Astrocyte (in vitro differentiated cells and primary cell): Measurements from ENCODE around the gene VCX3A. TPM values are rescaled to one million over a fixed set of nuclear protein-coding genes. Genes with fewer than 3 reads are reported as not detected.

Experiments used
- DNase-seq: peaks from one replicate; pipeline ENCODE4 v3.0.0-alpha.2; 2010; ENCODE audit warnings: low read depth
- FAIRE-seq: peaks from 2 replicates; lab custom pipeline; 2011; peaks lifted over from hg19 to GRCh38; lab: Jason Lieb, UNC
- H2AFZ ChIP-seq: 2 replicates; pipeline ENCODE4 v1.6.0; 2012; ENCODE audit warnings: low read depth, low read length, inconsistent platforms
- H3K27ac ChIP-seq: 2 replicates; pipeline ENCODE4 v1.5.1; 2011; ENCODE audit warnings: low read depth, low read length, inconsistent platforms
- H3K27me3 ChIP-seq: 2 replicates; pipeline ENCODE4 v1.6.0; 2011; ENCODE audit warnings: low read length, inconsistent platforms; ENCODE audit not compliant: insufficient read depth
- H3K36me3 ChIP-seq: 2 replicates; pipeline ENCODE4 v1.5.1; 2011; ENCODE audit warnings: low read length, inconsistent platforms; ENCODE audit not compliant: insufficient read depth
- H3K4me1 ChIP-seq: 2 replicates; pipeline ENCODE4 v1.5.1; 2011; ENCODE audit warnings: low read length, inconsistent platforms; ENCODE audit not compliant: insufficient read depth
- H3K4me2 ChIP-seq: 2 replicates; pipeline ENCODE4 v1.6.0; 2012; ENCODE audit warnings: low read length, inconsistent platforms
- H3K4me3 ChIP-seq: 2 replicates; pipeline ENCODE4 v1.5.1; 2011; ENCODE audit warnings: low read depth, mild to moderate bottlenecking, low read length, inconsistent platforms; ENCODE audit not compliant: insufficient read depth
- H3K79me2 ChIP-seq: 2 replicates; pipeline ENCODE4 v1.6.0; 2012; ENCODE audit warnings: mild to moderate bottlenecking, low read length, inconsistent platforms; ENCODE audit not compliant: insufficient read depth
- H3K9ac ChIP-seq: 2 replicates; pipeline ENCODE4 v1.6.0; 2012; ENCODE audit warnings: mild to moderate bottlenecking, low read length, inconsistent platforms
- H3K9me3 ChIP-seq: 2 replicates; pipeline ENCODE4 v1.5.1; 2012; ENCODE audit warnings: low read depth, mild to moderate bottlenecking, low read length, inconsistent platforms; ENCODE audit not compliant: insufficient read depth
- H4K20me1 ChIP-seq: 2 replicates; pipeline ENCODE4 v1.6.0; 2012; ENCODE audit warnings: low read length, inconsistent platforms; ENCODE audit not compliant: insufficient read depth
- H3K27ac Mint-ChIP-seq: one replicate; pipeline ENCODE4 v1.8.0; 2021; ENCODE audit warnings: mild to moderate bottlenecking, mixed read lengths; ENCODE audit not compliant: unreplicated experiment
- H3K27me3 Mint-ChIP-seq: one replicate; pipeline ENCODE4 v1.8.0; 2021; ENCODE audit warnings: low read depth, mixed read lengths; ENCODE audit not compliant: unreplicated experiment
- H3K36me3 Mint-ChIP-seq: one replicate; pipeline ENCODE4 v1.8.0; 2021; ENCODE audit warnings: low read depth, mixed read lengths; ENCODE audit not compliant: unreplicated experiment
- H3K4me1 Mint-ChIP-seq: one replicate; pipeline ENCODE4 v1.8.0; 2021; ENCODE audit warnings: low read depth, mixed read lengths; ENCODE audit not compliant: unreplicated experiment
- H3K4me3 Mint-ChIP-seq: one replicate; pipeline ENCODE4 v1.8.0; 2021; ENCODE audit warnings: mild to moderate bottlenecking, moderate library complexity, mixed read lengths; ENCODE audit not compliant: unreplicated experiment
- H3K9me3 Mint-ChIP-seq: one replicate; pipeline ENCODE4 v1.8.0; 2021; ENCODE audit warnings: mild to moderate bottlenecking, mixed read lengths; ENCODE audit not compliant: unreplicated experiment
- CTCF ChIP-seq: IDR thresholded peaks from 2 replicates; pipeline ENCODE4 v1.5.1; 2011; ENCODE audit warnings: low read depth, mild to moderate bottlenecking, inconsistent platforms, low read length, moderate library complexity; ENCODE audit not compliant: insufficient read depth
- EZH2 ChIP-seq: IDR thresholded peaks from 2 replicates; pipeline ENCODE4 v1.6.1; 2012; ENCODE audit warnings: mild to moderate bottlenecking, low read length, inconsistent platforms; ENCODE audit not compliant: insufficient read depth
- total RNA-seq: library from RNA; stranded (reverse); gene quantifications from 2 replicates; pipeline ENCODE4 v1.2.1, GENCODE V29; 2021

VCX3A gene
- total RNA-seq, 1 donor from 2014 or later: not detected

- Mint-ChIP-seq H3K9me3 (peaks cover 3% of the 10 kb centered on the region), H3K4me1 (no peaks in the 10 kb centered on the region), H3K36me3 (no peaks in the 10 kb centered on the region), H3K4me3 (no peak overlapping the region), H3K27ac (no peak overlapping the region), H3K27me3 (no peaks in the 10 kb centered on the region)
- no peak overlapping the region for H3K4me2 ChIP-seq
- no peak for TF ChIP-seq CTCF
- no peak for TF ChIP-seq EZH2
- no peak overlapping the region for H3K9ac ChIP-seq
- H3K9me3 ChIP-seq: no peaks in the 10 kb centered on the region
- no peak for DNase-seq
- FAIRE-seq: peak; percentile 43
- H3K36me3 ChIP-seq: no peaks in the 10 kb centered on the region
- no peak overlapping the region for H3K4me3 ChIP-seq
- no peaks in the 10 kb centered on the region for H3K4me1 ChIP-seq
- H3K27me3 ChIP-seq: no peaks in the 10 kb centered on the region
- H3K27ac ChIP-seq: no peak overlapping the region
- H2AFZ ChIP-seq: no peak overlapping the region
- no peaks in the 10 kb centered on the region for H4K20me1 ChIP-seq
- H3K79me2 ChIP-seq: no peaks in the 10 kb centered on the region
These were observed 10.8 kb upstream of the VCX3A start for GRCh38 chrX:6545712-6546111.

- no peaks in the 10 kb centered on the region for H3K27me3 Mint-ChIP-seq
- no peaks in the 10 kb centered on the region for H3K36me3 Mint-ChIP-seq
- H3K27ac ChIP-seq: no peak overlapping the region
These were observed 8.3 kb downstream of the VCX3A start for GRCh38 chrX:6526564-6527136.

More at GRCh38 chrX:6526564-6527136, 8.3 kb downstream of the VCX3A start:
- H3K36me3 ChIP-seq: no peaks in the 10 kb centered on the region
- H3K9me3 ChIP-seq: no peaks in the 10 kb centered on the region
- no peak overlapping the region for H2AFZ ChIP-seq
- H3K9me3 Mint-ChIP-seq: no peaks in the 10 kb centered on the region
- no peak overlapping the region for H3K4me2 ChIP-seq
- FAIRE-seq: peak; percentile 86
- no peak overlapping the region for H3K9ac ChIP-seq
- no peak for TF ChIP-seq EZH2
- TF ChIP-seq CTCF: no peak
- H3K27ac Mint-ChIP-seq: no peak overlapping the region
- H3K4me3 Mint-ChIP-seq: no peak overlapping the region
- no peaks in the 10 kb centered on the region for H4K20me1 ChIP-seq
- no peak for DNase-seq
- H3K4me1 ChIP-seq: no peaks in the 10 kb centered on the region
- H3K79me2 ChIP-seq: no peaks in the 10 kb centered on the region
- H3K4me1 Mint-ChIP-seq: peaks cover 4% of the 10 kb centered on the region
- H3K27me3 ChIP-seq: no peaks in the 10 kb centered on the region
- no peak overlapping the region for H3K4me3 ChIP-seq
